ENCODE measurements around the gene DZIP1L. TPM values are rescaled to one million over a fixed set of nuclear protein-coding genes. Genes with fewer than 3 reads are reported as not detected.

Gene DZIP1L
- total RNA-seq, 1 donor from 2014 or later, result 19.0 TPM

DNA sequence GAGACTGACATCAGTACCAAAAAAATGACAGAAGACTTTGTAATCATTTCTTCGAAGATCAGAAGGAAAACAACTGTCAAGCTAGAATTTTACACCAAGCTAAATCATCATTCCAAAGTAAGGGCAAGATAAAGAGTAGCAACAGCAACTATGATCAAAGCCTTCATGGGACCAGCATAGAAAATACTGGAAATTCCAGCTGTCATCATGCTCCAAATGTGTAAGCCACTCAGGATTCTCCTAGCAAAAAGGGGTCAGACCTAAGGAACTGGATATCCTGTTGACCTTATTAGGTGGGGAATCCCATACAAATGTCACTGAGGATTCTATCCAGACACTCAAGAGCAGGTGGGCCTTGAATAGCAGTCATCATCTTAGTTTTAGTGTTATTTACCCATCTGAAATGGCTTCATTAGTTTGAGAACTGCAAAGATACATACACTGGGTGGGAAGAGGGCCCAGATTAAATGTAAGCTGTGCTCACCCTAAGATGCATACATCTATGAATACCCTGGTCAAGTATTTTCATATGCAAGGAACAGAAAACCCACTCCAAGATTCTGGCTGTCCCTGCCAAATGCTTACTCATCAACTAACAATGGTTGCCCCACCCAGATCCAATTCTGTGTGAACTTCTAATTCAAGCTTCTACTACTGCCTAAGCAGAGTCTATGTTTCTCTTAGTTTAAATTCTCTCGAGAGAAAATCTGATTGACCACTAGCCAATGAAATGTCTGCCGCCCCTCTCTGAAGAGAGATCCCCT lies 72.0 kb downstream of the DZIP1L start:
- Histone ChIP-seq H3K4me2 (ENCODE audit: low read length) (peak overlapping the region; percentile 56), H3K27ac (ENCODE audit: low read depth, low read length) (peak overlapping the region; percentile 75), H3K79me2 (ENCODE audit: insufficient read depth, low read length) (no peaks in the 10 kb centered on the region), H3K9me3 (ENCODE audit: insufficient read depth, low read depth, low read length) (no peaks in the 10 kb centered on the region), H3K4me3 (ENCODE audit: insufficient read depth, low read depth, low read length) (no peak overlapping the region), H3K9ac (ENCODE audit: low read length) (peak overlapping the region; percentile 26), H3K36me3 (ENCODE audit: insufficient read depth, low read length) (no peaks in the 10 kb centered on the region), H2AFZ (ENCODE audit: low read depth, low read length) (no peak overlapping the region), H3K27me3 (ENCODE audit: insufficient read depth, low read length) (no peaks in the 10 kb centered on the region), H3K4me1 (ENCODE audit: insufficient read depth, low read length) (peaks cover 23% of the 10 kb centered on the region), H4K20me1 (ENCODE audit: insufficient read depth, low read length) (no peaks in the 10 kb centered on the region)
- H3K4me3 Mint-ChIP-seq (ENCODE audit: unreplicated experiment), result no peak overlapping the region
- DNase-seq (ENCODE audit: low read depth), result peak; percentile 88
- H3K4me1 Mint-ChIP-seq (ENCODE audit: low read depth, unreplicated experiment), result peaks cover 22% of the 10 kb centered on the region
- no peak for TF ChIP-seq EZH2 (IDR thresholded peaks at IDR 0.05; ENCODE audit: insufficient read depth, low read length)
- TF ChIP-seq, protein P1, sequence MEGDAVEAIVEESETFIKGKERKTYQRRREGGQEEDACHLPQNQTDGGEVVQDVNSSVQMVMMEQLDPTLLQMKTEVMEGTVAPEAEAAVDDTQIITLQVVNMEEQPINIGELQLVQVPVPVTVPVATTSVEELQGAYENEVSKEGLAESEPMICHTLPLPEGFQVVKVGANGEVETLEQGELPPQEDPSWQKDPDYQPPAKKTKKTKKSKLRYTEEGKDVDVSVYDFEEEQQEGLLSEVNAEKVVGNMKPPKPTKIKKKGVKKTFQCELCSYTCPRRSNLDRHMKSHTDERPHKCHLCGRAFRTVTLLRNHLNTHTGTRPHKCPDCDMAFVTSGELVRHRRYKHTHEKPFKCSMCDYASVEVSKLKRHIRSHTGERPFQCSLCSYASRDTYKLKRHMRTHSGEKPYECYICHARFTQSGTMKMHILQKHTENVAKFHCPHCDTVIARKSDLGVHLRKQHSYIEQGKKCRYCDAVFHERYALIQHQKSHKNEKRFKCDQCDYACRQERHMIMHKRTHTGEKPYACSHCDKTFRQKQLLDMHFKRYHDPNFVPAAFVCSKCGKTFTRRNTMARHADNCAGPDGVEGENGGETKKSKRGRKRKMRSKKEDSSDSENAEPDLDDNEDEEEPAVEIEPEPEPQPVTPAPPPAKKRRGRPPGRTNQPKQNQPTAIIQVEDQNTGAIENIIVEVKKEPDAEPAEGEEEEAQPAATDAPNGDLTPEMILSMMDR (IDR thresholded peaks at IDR 0.05; ENCODE audit: insufficient read depth, low read depth, low read length), result no peak
- FAIRE-seq, result peak; percentile 94
- H3K27ac Mint-ChIP-seq (ENCODE audit: unreplicated experiment), result peak overlapping the region; percentile 64
- no peaks in the 10 kb centered on the region for H3K27me3 Mint-ChIP-seq (ENCODE audit: low read depth, unreplicated experiment)
- H3K36me3 Mint-ChIP-seq (ENCODE audit: low read depth, unreplicated experiment), result peaks cover 12% of the 10 kb centered on the region
- H3K9me3 Mint-ChIP-seq (ENCODE audit: unreplicated experiment), result no peaks in the 10 kb centered on the region

DNA sequence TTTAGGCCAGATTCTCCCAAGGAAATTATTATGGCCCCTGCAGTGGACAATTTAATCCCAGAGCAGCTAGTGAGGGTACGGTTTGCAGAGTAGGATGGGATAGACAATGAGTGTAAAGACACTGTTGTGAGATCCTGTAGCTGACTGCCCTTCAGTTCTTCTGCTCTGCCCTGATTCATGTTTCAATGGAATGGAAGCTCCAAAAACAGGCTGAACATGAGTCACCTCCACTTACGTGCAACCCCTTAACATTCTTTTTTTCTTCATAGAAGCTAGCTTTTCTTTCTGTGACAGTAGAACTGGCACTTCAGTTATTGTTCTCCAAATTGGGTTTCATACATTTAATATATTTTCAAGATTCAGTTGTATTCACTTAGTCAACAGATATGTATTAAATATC lies 73.4 kb downstream of the DZIP1L start:
- Histone ChIP-seq H3K9ac (ENCODE audit: low read length) (no peak overlapping the region), H3K4me3 (ENCODE audit: insufficient read depth, low read depth, low read length) (no peak overlapping the region), H3K27me3 (ENCODE audit: insufficient read depth, low read length) (no peaks in the 10 kb centered on the region), H3K36me3 (ENCODE audit: insufficient read depth, low read length) (no peaks in the 10 kb centered on the region), H3K79me2 (ENCODE audit: insufficient read depth, low read length) (no peaks in the 10 kb centered on the region), H3K9me3 (ENCODE audit: insufficient read depth, low read depth, low read length) (no peaks in the 10 kb centered on the region), H3K4me1 (ENCODE audit: insufficient read depth, low read length) (peaks cover 23% of the 10 kb centered on the region), H2AFZ (ENCODE audit: low read depth, low read length) (no peak overlapping the region), H4K20me1 (ENCODE audit: insufficient read depth, low read length) (no peaks in the 10 kb centered on the region), H3K4me2 (ENCODE audit: low read length) (peak overlapping the region; percentile 22), H3K27ac (ENCODE audit: low read depth, low read length) (peak overlapping the region; percentile 15)
- TF ChIP-seq, protein P1 (IDR thresholded peaks at IDR 0.05; ENCODE audit: insufficient read depth, low read depth, low read length), result no peak
- TF ChIP-seq EZH2 (IDR thresholded peaks at IDR 0.05; ENCODE audit: insufficient read depth, low read length), result no peak
- H3K9me3 Mint-ChIP-seq (ENCODE audit: unreplicated experiment), result no peaks in the 10 kb centered on the region
- no peak overlapping the region for H3K4me3 Mint-ChIP-seq (ENCODE audit: unreplicated experiment)
- peak; percentile 76 for DNase-seq (ENCODE audit: low read depth)
- H3K27me3 Mint-ChIP-seq (ENCODE audit: low read depth, unreplicated experiment), result no peaks in the 10 kb centered on the region
- peak; percentile 93 for FAIRE-seq
- H3K36me3 Mint-ChIP-seq (ENCODE audit: low read depth, unreplicated experiment), result peaks cover 13% of the 10 kb centered on the region
- no peak overlapping the region for H3K27ac Mint-ChIP-seq (ENCODE audit: unreplicated experiment)
- H3K4me1 Mint-ChIP-seq (ENCODE audit: low read depth, unreplicated experiment), result peaks cover 22% of the 10 kb centered on the region
